ENCODE results near the gene VPS8. TPM values are rescaled to one million over a fixed set of nuclear protein-coding genes. Genes with fewer than 3 reads are reported as not detected.

Gene VPS8
- total RNA-seq, 3 donors from 2014 or later (not counting 1 experiment from before 2014, with no cell fraction given): 89.3 to 127 (median 115) TPM

DNA sequence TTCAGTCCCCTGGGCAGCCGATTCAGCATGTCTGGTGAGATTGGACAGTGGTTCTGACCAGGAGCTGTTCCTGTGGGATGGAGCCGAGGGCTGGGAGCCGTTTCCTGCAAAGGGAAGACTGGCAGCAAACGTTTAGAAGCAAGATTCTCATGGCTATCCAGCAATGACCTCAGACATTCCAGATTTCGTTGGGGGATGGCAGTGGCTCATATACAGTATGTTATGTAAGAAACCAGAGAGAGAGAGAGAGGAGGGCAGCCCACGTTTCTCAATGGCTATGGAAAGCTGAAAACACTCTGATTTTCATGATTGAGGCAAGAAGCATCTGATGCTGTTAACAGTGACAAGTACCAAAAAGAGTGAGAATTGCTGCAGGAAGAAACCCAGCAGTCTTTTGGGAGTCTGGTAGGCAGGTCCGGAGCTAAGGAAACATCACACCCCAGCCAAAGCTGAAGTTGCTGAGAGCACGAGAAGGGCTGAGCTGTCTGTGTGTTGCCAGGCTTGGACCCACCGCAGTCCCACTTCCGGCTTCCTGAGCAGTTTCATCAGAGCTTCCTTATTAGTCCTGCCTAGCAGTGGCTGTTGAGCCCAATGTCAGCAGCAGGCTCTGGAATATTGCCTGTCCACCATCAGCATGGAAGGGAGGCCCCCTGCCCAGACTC lies 25.6 kb upstream of the VPS8 start:
- H3K4me3 Mint-ChIP-seq: no peak overlapping the region
- no peaks in the 10 kb centered on the region for H3K9me3 Mint-ChIP-seq
- H3K27me3 Mint-ChIP-seq (ENCODE audit: low read depth in 2 of 2): peaks cover 27% of the 10 kb centered on the region in 2 donors
- Histone ChIP-seq H3K27me3 (ENCODE audit: control insufficient read depth, insufficient read depth, low read length) (no peaks in the 10 kb centered on the region), H3K27ac (ENCODE audit: low read length) (no peak overlapping the region), H3K36me3 (ENCODE audit: control insufficient read depth, insufficient read depth, low read length) (no peaks in the 10 kb centered on the region), H3K4me1 (ENCODE audit: control insufficient read depth, insufficient read depth, low read length) (peaks cover 17% of the 10 kb centered on the region), H3K4me3 (ENCODE audit: low read length) (no peak overlapping the region), H3K9me3 (ENCODE audit: control insufficient read depth, insufficient read depth, low read length) (no peaks in the 10 kb centered on the region)
- H3K4me1 Mint-ChIP-seq: peaks cover 20 to 22% of the 10 kb centered on the region in 2 donors
- intact Hi-C loops (cut with micrococcal nuclease): no loop called here
- TF ChIP-seq, protein P1, sequence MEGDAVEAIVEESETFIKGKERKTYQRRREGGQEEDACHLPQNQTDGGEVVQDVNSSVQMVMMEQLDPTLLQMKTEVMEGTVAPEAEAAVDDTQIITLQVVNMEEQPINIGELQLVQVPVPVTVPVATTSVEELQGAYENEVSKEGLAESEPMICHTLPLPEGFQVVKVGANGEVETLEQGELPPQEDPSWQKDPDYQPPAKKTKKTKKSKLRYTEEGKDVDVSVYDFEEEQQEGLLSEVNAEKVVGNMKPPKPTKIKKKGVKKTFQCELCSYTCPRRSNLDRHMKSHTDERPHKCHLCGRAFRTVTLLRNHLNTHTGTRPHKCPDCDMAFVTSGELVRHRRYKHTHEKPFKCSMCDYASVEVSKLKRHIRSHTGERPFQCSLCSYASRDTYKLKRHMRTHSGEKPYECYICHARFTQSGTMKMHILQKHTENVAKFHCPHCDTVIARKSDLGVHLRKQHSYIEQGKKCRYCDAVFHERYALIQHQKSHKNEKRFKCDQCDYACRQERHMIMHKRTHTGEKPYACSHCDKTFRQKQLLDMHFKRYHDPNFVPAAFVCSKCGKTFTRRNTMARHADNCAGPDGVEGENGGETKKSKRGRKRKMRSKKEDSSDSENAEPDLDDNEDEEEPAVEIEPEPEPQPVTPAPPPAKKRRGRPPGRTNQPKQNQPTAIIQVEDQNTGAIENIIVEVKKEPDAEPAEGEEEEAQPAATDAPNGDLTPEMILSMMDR (IDR thresholded peaks at IDR 0.05): no peak
- H3K27ac Mint-ChIP-seq: no peak overlapping the region
- 21% methylated on average over 10 of the region's 10 CpGs for WGBS (ENCODE audit: insufficient coverage)
- peak; percentile 15 to 57 (median 55) for ATAC-seq
- DNase-seq: peak in 1 of 2 donors; percentile 27
- no peaks in the 10 kb centered on the region for H3K36me3 Mint-ChIP-seq

DNA sequence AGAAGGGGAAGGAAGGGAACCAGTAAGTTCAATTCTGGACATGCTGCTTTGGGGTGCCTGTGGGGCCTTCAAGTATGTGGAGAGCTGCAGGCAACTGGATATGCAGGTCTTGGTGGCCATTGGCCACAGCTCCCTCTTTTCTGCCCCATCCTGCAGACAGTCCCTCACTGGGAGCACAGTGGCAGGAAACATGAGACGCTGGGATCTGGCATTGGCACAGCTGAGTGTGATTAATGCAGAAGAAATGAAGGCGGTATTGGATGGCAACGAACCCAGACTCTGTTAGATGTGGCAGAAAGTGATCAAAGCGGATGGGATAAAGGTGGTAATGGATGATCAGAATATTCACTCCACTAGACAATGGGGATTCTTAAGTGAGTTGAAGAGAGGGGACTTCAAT lies 23.2 kb upstream of the VPS8 start:
- ATAC-seq: no peak
- no peak for DNase-seq
- H3K27me3 Mint-ChIP-seq (ENCODE audit: low read depth in 2 of 2): peaks cover 25 to 29% of the 10 kb centered on the region in 2 donors
- H3K36me3 Mint-ChIP-seq: no peaks in the 10 kb centered on the region
- H3K9me3 Mint-ChIP-seq: no peaks in the 10 kb centered on the region
- no peaks in the 10 kb centered on the region for H3K27me3 ChIP-seq (ENCODE audit: control insufficient read depth, insufficient read depth, low read length)
- H3K4me1 ChIP-seq (ENCODE audit: control insufficient read depth, insufficient read depth, low read length): peaks cover 17% of the 10 kb centered on the region
- no peak overlapping the region for H3K4me3 Mint-ChIP-seq
- TF ChIP-seq, protein P1 (IDR thresholded peaks at IDR 0.05): no peak
- H3K27ac ChIP-seq (ENCODE audit: low read length): no peak overlapping the region
- H3K4me1 Mint-ChIP-seq: peaks cover 20 to 22% of the 10 kb centered on the region in 2 donors
- WGBS (ENCODE audit: insufficient coverage): 89% methylated on average over 4 of the region's 4 CpGs
- H3K9me3 ChIP-seq (ENCODE audit: control insufficient read depth, insufficient read depth, low read length): no peaks in the 10 kb centered on the region
- H3K4me3 ChIP-seq (ENCODE audit: low read length): no peak overlapping the region
- H3K36me3 ChIP-seq (ENCODE audit: control insufficient read depth, insufficient read depth, low read length): no peaks in the 10 kb centered on the region
- intact Hi-C loops (cut with micrococcal nuclease): no loop called here
- H3K27ac Mint-ChIP-seq: no peak overlapping the region

DNA sequence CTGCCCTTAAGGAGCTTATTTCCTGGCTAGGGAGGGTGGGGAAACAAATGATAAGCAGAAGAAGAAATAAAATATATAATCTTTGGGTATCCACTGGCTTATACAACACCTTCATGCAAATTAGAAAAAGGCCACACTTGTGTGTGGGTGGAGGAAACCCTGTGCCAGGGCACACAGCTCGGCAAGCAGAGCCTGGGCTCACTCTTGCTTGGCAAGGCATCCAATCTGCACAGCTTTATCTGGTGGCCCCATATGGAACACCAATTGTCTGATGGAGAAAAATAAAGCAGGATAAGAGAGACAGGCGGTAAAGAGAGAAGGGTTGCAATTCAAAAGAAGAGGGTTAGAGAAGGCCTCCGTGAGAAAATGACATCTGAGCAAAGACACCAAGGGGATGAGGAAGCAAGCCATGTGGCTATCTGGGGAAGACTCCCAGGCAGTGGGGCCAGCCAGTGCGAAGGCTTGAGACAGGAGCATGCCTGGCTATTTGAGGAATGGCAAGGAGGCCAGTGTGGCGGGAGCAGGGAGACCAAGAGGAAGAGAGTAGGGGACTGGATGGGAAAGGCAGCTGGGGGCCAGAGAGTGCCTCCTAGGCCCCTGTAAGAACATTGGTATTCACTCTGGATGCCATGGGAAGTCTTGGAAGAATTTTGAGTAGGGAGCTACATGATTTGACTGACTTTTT lies 22.5 kb upstream of the VPS8 start:
- Histone ChIP-seq H3K4me1 (ENCODE audit: control insufficient read depth, insufficient read depth, low read length) (peaks cover 17% of the 10 kb centered on the region), H3K4me3 (ENCODE audit: low read length) (no peak overlapping the region), H3K27ac (ENCODE audit: low read length) (no peak overlapping the region), H3K36me3 (ENCODE audit: control insufficient read depth, insufficient read depth, low read length) (no peaks in the 10 kb centered on the region), H3K9me3 (ENCODE audit: control insufficient read depth, insufficient read depth, low read length) (no peaks in the 10 kb centered on the region), H3K27me3 (ENCODE audit: control insufficient read depth, insufficient read depth, low read length) (no peaks in the 10 kb centered on the region)
- DNase-seq (no peak), ATAC-seq (no peak)
- H3K27me3 Mint-ChIP-seq (ENCODE audit: low read depth in 2 of 2): peaks cover 25 to 28% of the 10 kb centered on the region in 2 donors
- no peak overlapping the region for H3K27ac Mint-ChIP-seq
- H3K4me1 Mint-ChIP-seq: peaks cover 20 to 22% of the 10 kb centered on the region in 2 donors
- no peaks in the 10 kb centered on the region for H3K36me3 Mint-ChIP-seq
- TF ChIP-seq, protein P1 (IDR thresholded peaks at IDR 0.05): no peak
- H3K4me3 Mint-ChIP-seq: no peak overlapping the region
- 76% methylated on average over 5 of the region's 5 CpGs for WGBS (ENCODE audit: insufficient coverage)
- H3K9me3 Mint-ChIP-seq: no peaks in the 10 kb centered on the region
- intact Hi-C loops (cut with micrococcal nuclease): no loop called here

Measured in natural killer cell (primary cell).